ENCODE data around the gene CDK18.

The CDK18 gene

DNA sequence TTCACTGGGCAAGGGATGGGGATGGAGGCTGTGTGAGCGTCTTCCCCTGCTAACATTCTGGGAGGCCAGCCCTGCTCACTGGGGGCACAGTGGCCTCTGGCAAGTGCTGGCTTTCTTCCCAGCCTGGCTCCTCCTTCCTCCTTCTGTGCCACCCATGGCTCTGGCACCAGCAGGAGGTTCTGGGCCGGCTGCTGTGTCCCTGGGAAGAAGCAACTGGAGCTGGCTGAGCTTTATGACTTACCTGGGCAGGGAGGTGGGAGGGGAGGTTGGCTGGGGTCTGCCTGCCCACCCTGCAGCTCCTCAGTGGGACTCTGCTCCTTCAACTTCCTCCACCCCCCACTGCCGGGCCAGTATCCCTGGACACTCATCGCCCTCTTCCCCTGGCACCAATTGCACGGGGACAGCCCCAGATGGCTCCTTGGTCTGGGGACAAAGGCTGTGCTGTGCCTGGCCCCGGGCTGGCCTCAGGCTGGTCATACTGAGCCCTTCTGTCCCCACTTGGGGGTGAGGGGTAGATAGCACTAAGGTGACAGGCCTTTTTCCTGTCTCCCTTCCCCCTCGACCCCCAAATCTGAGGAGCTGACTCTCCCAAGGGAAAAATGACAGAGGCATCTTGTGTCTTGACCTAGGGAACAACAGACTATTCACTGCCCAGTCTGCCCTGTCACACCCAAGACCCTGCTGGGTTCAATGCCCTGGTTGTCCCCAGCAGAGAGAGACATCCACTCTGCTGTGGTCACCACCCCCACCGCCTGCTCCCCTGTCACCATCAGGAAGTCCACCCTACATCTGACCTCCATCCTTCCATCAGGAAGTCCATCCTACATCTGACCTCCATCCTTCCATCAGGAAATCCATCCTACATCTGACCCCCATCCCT, 14.4 kb downstream of the CDK18 start:
- H3K27ac Mint-ChIP-seq, result no peak overlapping the region
- no peaks in the 10 kb centered on the region for H3K36me3 Mint-ChIP-seq
- no peak for DNase-seq
- ATAC-seq (replicated peaks), result no peak
- H3K4me3 Mint-ChIP-seq, result no peak overlapping the region
- H3K9me3 Mint-ChIP-seq, result no peaks in the 10 kb centered on the region
- H3K27me3 Mint-ChIP-seq, result peaks cover 0 to 5% of the 10 kb centered on the region in 2 donors
- H3K4me1 Mint-ChIP-seq, result peaks cover 0 to 5% of the 10 kb centered on the region in 2 donors

DNA sequence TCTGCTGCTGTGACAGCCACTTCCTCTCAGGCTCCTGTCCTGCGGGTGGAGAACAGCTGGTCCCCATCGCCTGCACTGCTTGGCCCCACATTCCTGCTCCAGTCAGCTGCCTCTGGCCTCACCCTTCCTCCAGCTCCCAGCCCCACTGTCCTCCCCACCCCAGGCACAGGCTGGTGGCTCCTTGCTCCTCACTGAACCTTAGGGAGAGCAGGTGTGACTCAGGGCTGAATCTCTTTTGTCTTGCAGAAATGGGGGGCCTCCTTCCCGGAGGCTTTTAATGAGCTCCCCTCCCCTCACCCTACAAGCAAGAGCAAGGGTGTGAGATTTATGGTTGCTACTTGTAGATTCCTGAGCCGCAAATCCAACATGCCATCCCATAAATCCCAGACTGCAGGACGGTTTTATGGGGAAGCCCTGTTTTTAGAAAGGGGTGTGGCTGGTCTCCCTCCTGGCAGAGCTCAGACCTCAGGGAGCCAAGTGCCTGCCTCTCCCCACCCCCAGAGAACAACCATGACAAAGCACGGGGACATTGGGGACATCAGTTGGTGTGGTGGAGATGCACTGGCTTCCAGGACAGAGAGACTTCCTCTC, 15.2 kb downstream of the CDK18 start:
- no peak for ATAC-seq (replicated peaks)
- no peak overlapping the region for H3K27ac Mint-ChIP-seq
- H3K4me1 Mint-ChIP-seq, result peaks cover 0 to 4% of the 10 kb centered on the region in 2 donors
- DNase-seq, result no peak
- H3K4me3 Mint-ChIP-seq, result no peak overlapping the region
- H3K36me3 Mint-ChIP-seq, result no peaks in the 10 kb centered on the region
- no peaks in the 10 kb centered on the region for H3K9me3 Mint-ChIP-seq
- H3K27me3 Mint-ChIP-seq, result peaks cover 0 to 5% of the 10 kb centered on the region in 2 donors

DNA sequence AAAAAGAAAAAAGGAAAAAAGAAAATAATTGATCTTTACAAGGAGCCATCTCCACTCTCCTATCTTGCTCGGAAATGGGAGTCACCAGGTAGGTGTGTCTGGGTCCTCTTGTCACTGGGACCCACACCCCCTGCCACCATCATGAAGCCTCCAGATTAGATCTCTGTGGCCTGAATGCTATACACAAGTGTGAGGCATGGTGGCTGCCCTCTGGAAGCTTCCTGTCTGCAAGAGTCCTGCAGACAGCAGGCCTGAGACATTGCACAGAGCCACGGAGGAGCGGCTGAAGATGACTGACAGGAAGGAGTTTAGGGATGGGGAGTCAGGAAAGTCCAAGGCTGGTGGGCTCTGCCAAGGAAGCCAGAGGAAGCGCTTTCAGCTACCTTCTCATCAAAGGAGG, 16.2 kb downstream of the CDK18 start:
- Mint-ChIP-seq H3K4me3 (no peak overlapping the region), H3K27ac (no peak overlapping the region), H3K27me3 (peaks cover 0 to 9% of the 10 kb centered on the region in 2 donors)

DNA sequence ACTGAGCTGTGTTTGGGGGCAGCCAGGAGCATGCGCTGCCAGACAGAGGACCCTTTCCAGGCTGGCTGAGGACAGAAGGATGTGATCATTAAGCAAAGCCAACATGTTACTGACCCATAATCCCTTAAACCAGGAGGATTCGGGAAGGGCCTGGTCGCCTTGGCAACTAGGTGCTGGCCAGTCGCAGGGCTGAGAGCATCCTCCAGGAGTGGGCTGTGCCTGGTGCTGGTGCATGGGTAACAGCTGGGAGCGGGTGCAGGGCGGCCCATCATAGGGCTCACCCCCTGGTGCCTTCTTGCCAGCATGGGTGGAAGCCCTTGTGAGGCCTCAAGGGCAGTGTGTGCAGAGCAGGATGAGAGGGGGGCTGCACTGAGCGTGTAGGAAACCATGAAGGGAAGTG, 17.2 kb downstream of the CDK18 start:
- Mint-ChIP-seq H3K9me3 (no peaks in the 10 kb centered on the region), H3K4me1 (peaks cover 0 to 2% of the 10 kb centered on the region in 2 donors), H3K4me3 (no peak overlapping the region), H3K27me3 (peaks cover 0 to 11% of the 10 kb centered on the region in 2 donors), H3K27ac (no peak overlapping the region), H3K36me3 (no peaks in the 10 kb centered on the region)
- no peak for DNase-seq
- no peak for ATAC-seq (replicated peaks)

More for the DNA sequence above, 16.2 kb downstream of the CDK18 start:
- H3K36me3 Mint-ChIP-seq, result no peaks in the 10 kb centered on the region
- no peaks in the 10 kb centered on the region for H3K9me3 Mint-ChIP-seq
- peaks cover 0 to 2% of the 10 kb centered on the region in 2 donors for H3K4me1 Mint-ChIP-seq
- DNase-seq (no peak), ATAC-seq (replicated peaks) (no peak)

DNA sequence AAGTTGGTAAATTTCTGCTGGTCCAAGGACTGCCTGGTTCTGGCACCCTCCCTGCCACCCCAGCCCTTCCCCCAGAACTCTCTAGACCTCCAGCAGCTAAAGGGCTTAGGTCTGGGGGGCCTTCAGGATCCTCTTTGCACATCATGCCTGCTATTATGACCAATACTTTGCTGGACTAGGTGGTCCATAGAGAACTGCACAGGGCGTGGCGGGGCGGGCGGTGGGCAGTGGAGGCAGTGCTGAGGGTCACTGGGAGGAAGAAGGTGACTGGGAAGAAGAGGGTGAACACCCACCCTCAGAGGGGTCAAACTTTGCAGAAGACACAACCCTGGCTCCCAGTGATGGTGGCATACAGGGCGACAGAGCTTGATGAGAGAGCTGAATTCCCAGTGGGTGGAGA, 18.2 kb downstream of the CDK18 start:
- no peak for DNase-seq
- H3K4me1 Mint-ChIP-seq, result peaks cover 0 to 2% of the 10 kb centered on the region in 2 donors
- H3K27me3 Mint-ChIP-seq, result peaks cover 0 to 11% of the 10 kb centered on the region in 2 donors
- H3K9me3 Mint-ChIP-seq, result no peaks in the 10 kb centered on the region
- no peak overlapping the region for H3K4me3 Mint-ChIP-seq
- no peak for ATAC-seq (replicated peaks)
- H3K27ac Mint-ChIP-seq, result no peak overlapping the region
- H3K36me3 Mint-ChIP-seq, result no peaks in the 10 kb centered on the region

DNA sequence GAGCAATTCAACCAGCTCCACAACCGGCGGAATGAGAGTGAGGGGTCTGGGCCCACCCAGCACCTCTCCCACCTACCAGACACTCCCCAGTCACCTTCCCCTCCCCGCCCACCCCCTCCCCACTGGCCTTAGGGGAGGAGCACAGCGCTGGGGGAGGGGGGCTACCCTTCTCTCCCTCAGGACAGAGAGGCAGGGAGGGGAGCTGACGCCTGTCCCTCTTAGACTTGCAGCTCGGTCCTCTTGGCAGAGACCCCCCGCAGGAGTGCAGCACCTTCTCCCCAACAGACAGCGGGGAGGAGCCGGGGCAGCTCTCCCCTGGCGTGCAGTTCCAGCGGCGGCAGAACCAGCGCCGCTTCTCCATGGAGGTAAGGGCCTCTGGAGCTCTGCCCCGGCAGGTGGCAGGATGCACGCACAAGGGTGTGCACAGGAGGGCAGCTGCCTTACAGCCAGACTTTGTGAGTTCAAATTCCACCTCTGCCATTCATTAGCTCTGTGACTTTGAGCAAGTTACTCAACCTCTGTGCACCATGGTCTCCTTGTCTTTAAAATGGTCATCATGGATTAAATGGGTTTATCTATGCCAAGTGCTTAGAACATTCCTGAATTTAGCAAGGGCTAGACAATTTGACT, 18.9 kb downstream of the CDK18 start:
- Mint-ChIP-seq H3K36me3 (no peaks in the 10 kb centered on the region), H3K9me3 (no peaks in the 10 kb centered on the region), H3K4me3 (no peak overlapping the region), H3K27me3 (peaks cover 0 to 11% of the 10 kb centered on the region in 2 donors), H3K4me1 (peaks cover 0 to 2% of the 10 kb centered on the region in 2 donors), H3K27ac (no peak overlapping the region)
- DNase-seq (no peak), ATAC-seq (replicated peaks) (no peak)

DNA sequence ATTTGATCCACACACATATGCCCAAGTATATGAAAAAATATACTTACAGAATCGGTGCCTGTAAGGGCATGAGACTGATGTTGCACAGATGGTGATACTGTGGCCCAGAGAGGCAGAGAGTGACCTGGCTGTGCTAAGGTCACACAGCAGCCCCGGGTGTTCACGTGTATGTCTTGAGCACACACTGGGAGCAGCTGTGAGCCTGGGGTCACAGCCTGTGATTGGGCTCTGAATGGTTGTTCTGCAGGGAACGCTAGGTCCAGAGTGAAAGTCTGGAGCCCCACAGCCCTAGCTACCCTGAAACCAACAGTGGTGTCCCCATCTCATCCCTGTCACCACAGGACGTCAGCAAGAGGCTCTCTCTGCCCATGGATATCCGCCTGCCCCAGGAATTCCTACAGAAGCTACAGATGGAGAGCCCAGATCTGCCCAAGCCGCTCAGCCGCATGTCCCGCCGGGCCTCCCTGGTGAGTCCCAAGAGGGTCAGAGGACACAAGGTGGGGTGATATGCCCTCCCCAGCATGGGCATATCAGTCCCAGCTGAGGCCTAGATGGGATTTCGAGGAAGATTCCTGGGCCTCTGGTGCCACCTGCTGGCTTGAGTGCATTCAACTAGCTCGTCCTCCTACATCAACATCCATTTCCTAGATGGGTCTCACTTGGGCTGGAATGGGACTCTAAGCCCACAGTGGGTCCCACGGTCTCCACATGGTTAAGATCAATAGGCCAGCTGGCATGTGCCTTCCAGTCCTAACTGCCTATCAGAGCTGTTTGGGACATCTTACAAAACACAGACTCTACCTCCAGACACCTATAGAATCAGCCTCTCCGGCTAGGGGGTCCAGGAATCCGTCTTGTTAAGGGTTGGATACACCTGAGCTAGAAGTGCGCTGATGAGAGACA, 19.7 kb downstream of the CDK18 start:
- Mint-ChIP-seq H3K27ac (no peak overlapping the region), H3K4me3 (no peak overlapping the region), H3K27me3 (peaks cover 0 to 11% of the 10 kb centered on the region in 2 donors), H3K9me3 (no peaks in the 10 kb centered on the region), H3K4me1 (peaks cover under 1 to 6% of the 10 kb centered on the region in 2 donors), H3K36me3 (no peaks in the 10 kb centered on the region)
- ATAC-seq (replicated peaks), result peak; percentile 65 to 72
- peak; percentile 59 for DNase-seq

DNA sequence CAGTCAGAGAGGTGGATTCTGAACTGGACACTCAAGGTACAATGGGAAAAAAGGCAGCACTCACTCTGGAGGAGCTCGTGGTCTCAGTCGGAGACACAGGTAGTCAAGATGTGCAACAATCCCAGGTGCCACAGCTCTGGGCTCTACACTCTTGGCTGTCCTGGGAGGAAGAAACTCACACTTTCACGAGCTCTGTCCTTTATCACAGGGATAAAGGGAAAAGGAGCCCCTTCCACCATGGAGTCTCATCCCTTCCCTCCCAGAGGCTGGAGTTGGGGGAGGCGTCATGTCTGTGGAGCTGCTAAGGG, 20.3 kb downstream of the CDK18 start:
- no peaks in the 10 kb centered on the region for H3K9me3 Mint-ChIP-seq
- peaks cover 0 to 17% of the 10 kb centered on the region in 2 donors for H3K27me3 Mint-ChIP-seq
- H3K4me3 Mint-ChIP-seq, result no peak overlapping the region
- peaks cover 6 to 10% of the 10 kb centered on the region in 2 donors for H3K4me1 Mint-ChIP-seq
- H3K27ac Mint-ChIP-seq, result no peak overlapping the region
- DNase-seq, result no peak
- no peak for ATAC-seq (replicated peaks)
- H3K36me3 Mint-ChIP-seq, result no peaks in the 10 kb centered on the region

DNA sequence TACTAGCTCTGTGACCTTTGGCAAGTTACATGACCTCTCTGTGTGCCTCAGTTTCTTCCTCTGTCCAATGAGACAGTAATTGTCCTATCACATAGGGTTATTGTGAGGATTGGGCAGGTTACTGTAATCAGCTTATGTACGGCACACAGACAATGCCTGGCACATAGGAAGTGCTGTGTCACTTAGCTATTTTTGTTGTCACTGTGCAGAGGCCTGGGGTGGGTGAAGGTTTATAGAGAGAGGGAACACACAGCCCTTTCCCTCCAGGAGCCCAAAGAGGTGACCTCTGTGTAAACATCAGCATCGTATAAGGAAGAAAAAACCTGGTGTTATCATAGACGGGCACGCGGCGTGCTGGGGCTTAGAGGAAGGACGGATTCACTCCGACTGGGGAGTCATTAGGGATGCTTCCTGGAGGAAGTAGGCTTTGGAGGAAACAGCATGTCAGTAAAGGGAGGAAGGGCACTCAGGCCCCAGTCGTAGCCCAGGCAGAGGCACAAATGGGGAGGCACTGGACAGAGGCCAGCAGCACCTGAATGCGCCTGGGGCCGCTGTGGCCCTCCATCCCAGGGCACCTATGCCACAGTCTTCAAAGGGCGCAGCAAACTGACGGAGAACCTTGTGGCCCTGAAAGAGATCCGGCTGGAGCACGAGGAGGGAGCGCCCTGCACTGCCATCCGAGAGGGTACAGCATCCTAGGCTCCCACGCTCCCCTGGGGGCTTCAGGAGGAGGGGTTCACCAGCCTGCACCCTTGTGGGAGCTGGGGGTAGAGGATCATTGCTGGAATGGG, 21.2 kb downstream of the CDK18 start:
- ATAC-seq (replicated peaks) (no peak), DNase-seq (no peak)
- peaks cover 0 to 12% of the 10 kb centered on the region in 2 donors for H3K27me3 Mint-ChIP-seq
- no peak overlapping the region for H3K4me3 Mint-ChIP-seq
- H3K27ac Mint-ChIP-seq, result no peak overlapping the region
- H3K4me1 Mint-ChIP-seq, result peaks cover 7 to 10% of the 10 kb centered on the region in 2 donors
- H3K9me3 Mint-ChIP-seq, result no peaks in the 10 kb centered on the region
- H3K36me3 Mint-ChIP-seq, result no peaks in the 10 kb centered on the region

DNA sequence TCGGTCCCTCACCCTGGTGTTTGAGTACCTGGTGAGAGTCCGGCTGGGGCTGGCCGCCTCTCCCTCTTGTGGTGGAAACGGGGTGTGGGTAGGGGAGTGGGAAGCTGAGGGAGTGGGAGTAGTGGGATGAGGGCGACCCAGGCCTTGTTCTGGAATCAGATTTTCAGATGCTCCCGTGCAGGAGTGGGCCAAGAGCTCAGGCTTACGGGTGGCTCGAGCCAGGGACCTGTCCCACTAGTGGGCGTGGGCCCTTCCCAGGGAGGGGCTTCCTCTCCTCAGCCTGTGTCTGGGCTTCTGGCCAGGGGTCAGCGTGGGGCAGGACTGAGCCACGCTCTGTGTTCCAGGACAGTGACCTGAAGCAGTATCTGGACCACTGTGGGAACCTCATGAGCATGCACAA, 22.0 kb downstream of the CDK18 start:
- peaks cover 0 to 12% of the 10 kb centered on the region in 2 donors for H3K27me3 Mint-ChIP-seq
- H3K4me3 Mint-ChIP-seq, result no peak overlapping the region
- no peaks in the 10 kb centered on the region for H3K36me3 Mint-ChIP-seq
- H3K27ac Mint-ChIP-seq, result no peak overlapping the region
- H3K9me3 Mint-ChIP-seq, result no peaks in the 10 kb centered on the region
- ATAC-seq (replicated peaks) (no peak), DNase-seq (no peak)
- H3K4me1 Mint-ChIP-seq, result peaks cover 7 to 10% of the 10 kb centered on the region in 2 donors

DNA sequence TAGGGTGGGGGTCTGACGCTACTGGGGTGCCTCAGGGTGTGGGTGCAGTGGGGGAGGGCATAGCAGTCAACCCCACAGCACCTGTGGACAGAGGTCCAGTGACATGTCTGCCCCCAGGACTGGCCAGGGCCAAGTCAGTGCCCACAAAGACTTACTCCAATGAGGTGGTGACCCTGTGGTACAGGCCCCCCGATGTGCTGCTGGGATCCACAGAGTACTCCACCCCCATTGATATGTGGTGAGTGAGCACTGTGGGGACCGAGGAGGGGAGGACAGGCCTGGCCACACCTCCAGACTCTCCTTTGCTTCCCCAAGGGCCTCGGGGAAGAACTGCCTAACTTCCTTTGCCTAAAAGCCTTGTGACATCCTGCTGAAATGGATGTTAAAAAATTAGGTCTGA, 23.5 kb downstream of the CDK18 start:
- Mint-ChIP-seq H3K4me1 (peaks cover 7 to 8% of the 10 kb centered on the region in 2 donors), H3K9me3 (no peaks in the 10 kb centered on the region), H3K27ac (no peak overlapping the region), H3K27me3 (peaks cover 0 to 12% of the 10 kb centered on the region in 2 donors), H3K4me3 (no peak overlapping the region), H3K36me3 (no peaks in the 10 kb centered on the region)
- ATAC-seq (replicated peaks) (no peak), DNase-seq (no peak)

DNA sequence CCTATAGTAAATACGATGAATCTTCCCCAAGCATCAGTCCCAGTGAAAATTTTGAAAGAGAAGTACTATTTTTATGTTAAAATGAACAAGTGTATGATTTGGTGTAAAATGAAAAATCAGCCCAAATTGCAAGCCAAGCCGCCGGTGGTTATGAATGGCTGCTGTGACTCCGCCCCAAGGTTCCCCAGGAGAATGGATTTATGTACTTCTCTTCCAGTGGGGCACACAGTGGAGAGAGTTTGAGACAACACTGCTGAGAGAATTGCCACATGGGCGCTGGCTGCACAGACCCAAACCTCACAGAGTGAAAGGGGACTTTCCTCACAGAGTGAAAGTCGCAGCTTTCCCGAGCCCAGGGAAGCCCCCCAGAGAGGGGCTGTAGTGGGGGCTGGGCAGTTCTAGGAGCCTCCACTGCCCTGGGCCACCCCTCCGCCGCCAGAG, 24.0 kb downstream of the CDK18 start:
- Mint-ChIP-seq H3K27ac (no peak overlapping the region), H3K27me3 (peaks cover 0 to 12% of the 10 kb centered on the region in 2 donors)

More for the DNA sequence above, 24.0 kb downstream of the CDK18 start:
- H3K4me3 Mint-ChIP-seq, result no peak overlapping the region
- ATAC-seq (replicated peaks) (no peak), DNase-seq (no peak)
- H3K4me1 Mint-ChIP-seq, result peaks cover 7 to 8% of the 10 kb centered on the region in 2 donors
- H3K9me3 Mint-ChIP-seq, result no peaks in the 10 kb centered on the region
- H3K36me3 Mint-ChIP-seq, result no peaks in the 10 kb centered on the region

Measured in stimulated activated naive B cell treated with anti-CD40 and anti-IgM and Interleukin-4, amounts not matched to agents 10 μg/mL and 1 μg/mL and 100 μg/mL, for 72 hours (primary cell).